SK-N-SH (cell line): ENCODE measurements around the gene GPR32. TPM values are rescaled to one million over a fixed set of nuclear protein-coding genes. Genes with fewer than 3 reads are reported as not detected.

Source experiments
- CTCF ChIA-PET: fragments of 300-600, 350-600 bp; formaldehyde crosslinking; extraction: SDS; loops from one replicate; lab custom pipeline; 2021; lab: Yijun Ruan, JAX
- POLR2A ChIA-PET: fragments of 350-600 bp; sonication (Branson Sonifier 250); formaldehyde crosslinking; extraction: SDS; loops from one replicate; lab custom pipeline; 2020; ENCODE audit warnings: antibody characterized with exemption, inconsistent platforms; lab: Yijun Ruan, JAX
- DNase-seq: peaks from one replicate; pipeline ENCODE4 v3.0.0; 2012
- H2AFZ ChIP-seq: fragments of 200-600 bp; sonication (generic); 2 replicates; pipeline ENCODE4 v1.8.1; 2016; ENCODE audit warnings: antibody characterized with exemption, mild to moderate bottlenecking, low read depth
- H3F3A ChIP-seq: fragments of 200-600 bp; sonication (generic); replicated peaks from 2 replicates; pipeline ENCODE3; 2016; ENCODE audit warnings: antibody characterized with exemption, mild to moderate bottlenecking; ENCODE audit not compliant: insufficient read depth
- H3K27ac ChIP-seq, 2 experiments: fragments of 200-500 bp in 1 of 2; fragments of 200-600 bp in 1 of 2; sonication (Bioruptor generic) in 1 of 2; sonication (generic), shearing (Covaris generic) in 1 of 2; 2 replicates each; pipeline versions ENCODE4 v1.5.1 to v1.6.1; 2014 to 2016; ENCODE audit warnings: low read depth in 2 of 2, inconsistent platforms in 1 of 2, low read length in 1 of 2, mild to moderate bottlenecking in 1 of 2, mixed read lengths in 1 of 2
- H3K27me3 ChIP-seq: fragments of 200-600 bp; sonication (generic), shearing (Covaris generic); 2 replicates; pipeline ENCODE4 v1.6.1; 2016; ENCODE audit warnings: mixed run types; ENCODE audit not compliant: insufficient read depth
- H3K36me3 ChIP-seq, 2 experiments: fragments of 200-500 bp in 1 of 2; fragments of 200-600 bp in 1 of 2; sonication (Bioruptor generic) in 1 of 2; sonication (generic) in 1 of 2; replicated peaks in 1 of 2; 2 replicates each; pipeline versions ENCODE3 to v1.5.1; 2014 to 2016; ENCODE audit warnings: low read length in 1 of 2, mild to moderate bottlenecking in 1 of 2; ENCODE audit not compliant: insufficient read depth in 2 of 2, control insufficient read depth in 1 of 2
- H3K4me1 ChIP-seq, 2 experiments: fragments of 200-500 bp in 1 of 2; fragments of 200-600 bp in 1 of 2; sonication (Bioruptor generic) in 1 of 2; sonication (generic), shearing (Covaris generic) in 1 of 2; 2 replicates each; pipeline versions ENCODE4 v1.5.1 to v1.6.1; 2014 to 2016; ENCODE audit warnings: low read depth in 1 of 2, low read length in 1 of 2, mixed run types in 1 of 2; ENCODE audit not compliant: insufficient read depth in 2 of 2, control insufficient read depth in 1 of 2
- H3K4me2 ChIP-seq: fragments of 200-600 bp; sonication (generic), shearing (Covaris generic); 2 replicates; pipeline ENCODE4 v1.6.1; 2017; ENCODE audit warnings: mixed run types
- H3K4me3 ChIP-seq, 2 experiments: fragments of 200-500 bp in 1 of 2; fragments of 200-600 bp in 1 of 2; sonication (Bioruptor generic) in 1 of 2; sonication (generic), shearing (Covaris generic) in 1 of 2; 2 replicates each; pipeline versions ENCODE4 v1.5.1 to v1.8.1; 2014 to 2016; ENCODE audit warnings: low read depth in 2 of 2, inconsistent platforms in 1 of 2, low read length in 1 of 2, mild to moderate bottlenecking in 1 of 2, mixed read lengths in 1 of 2, moderate library complexity in 1 of 2
- H3K79me2 ChIP-seq: fragments of 200-600 bp; sonication (generic); 2 replicates; pipeline ENCODE4 v1.8.1; 2017; ENCODE audit warnings: mild to moderate bottlenecking; ENCODE audit not compliant: insufficient read depth
- H3K9ac ChIP-seq: fragments of 200-600 bp; sonication (generic); 2 replicates; pipeline ENCODE4 v1.6.1; 2017; ENCODE audit warnings: mixed run types
- H3K9me2 ChIP-seq: fragments of 200-600 bp; sonication (generic); 2 replicates; pipeline ENCODE4 v1.6.1; 2017; ENCODE audit warnings: mixed run types
- H3K9me3 ChIP-seq: fragments of 200-600 bp; sonication (generic); 2 replicates; pipeline ENCODE4 v1.6.1; 2017; ENCODE audit warnings: mixed run types, mild to moderate bottlenecking, moderate library complexity
- H4K20me1 ChIP-seq: fragments of 200-600 bp; sonication (generic); 2 replicates; pipeline ENCODE4 v1.6.1; 2017; ENCODE audit warnings: mild to moderate bottlenecking, mixed run types; ENCODE audit not compliant: insufficient read depth
- CHD2 ChIP-seq: fragments of 150-350 bp; IDR thresholded peaks from 2 replicates; pipeline ENCODE4 v1.6.1; 2018; ENCODE audit warnings: low read length; ENCODE audit not compliant: partially characterized antibody
- ELF1 ChIP-seq: IDR thresholded peaks from 2 replicates; pipeline ENCODE4 v1.4.0; 2012
- EP300 ChIP-seq, 2 experiments: IDR thresholded peaks; 2 replicates each; pipeline versions ENCODE4 v1.4.0 to v1.6.1; 2012; ENCODE audit warnings: borderline replicate concordance in 1 of 2, low read depth in 1 of 2, low read length in 1 of 2
- EZH2phosphoT487 ChIP-seq: fragments of 200-600 bp; sonication (generic); IDR thresholded peaks from 2 replicates; pipeline ENCODE4 v1.6.1; 2017; ENCODE audit warnings: low read depth, mixed run types, mild to moderate bottlenecking, antibody characterized with exemption, moderate library complexity, borderline replicate concordance
- FOSL2 ChIP-seq: IDR thresholded peaks from 2 replicates; pipeline ENCODE4 v1.4.0; 2012; ENCODE audit warnings: low read depth, mild to moderate bottlenecking, moderate library complexity, borderline replicate concordance
- FOXM1 ChIP-seq: IDR thresholded peaks from 2 replicates; pipeline ENCODE4 v1.4.0; 2012; ENCODE audit warnings: low read depth, mild to moderate bottlenecking
- GABPA ChIP-seq: IDR thresholded peaks from 2 replicates; pipeline ENCODE4 v1.4.0; 2012; ENCODE audit warnings: low read depth, mild to moderate bottlenecking
- GATA2 ChIP-seq: sonication (generic); formaldehyde crosslinking; IDR thresholded peaks from 2 replicates; pipeline ENCODE4 v1.5.0; 2020; ENCODE audit warnings: mild to moderate bottlenecking, missing genetic modification reagents
- JUND ChIP-seq: IDR thresholded peaks from 2 replicates; pipeline ENCODE4 v1.4.0; 2012
- MEF2A ChIP-seq: IDR thresholded peaks from 2 replicates; pipeline ENCODE4 v1.4.0; 2012; ENCODE audit warnings: low read depth, borderline replicate concordance
- MXI1 ChIP-seq: IDR thresholded peaks from 2 replicates; pipeline ENCODE4 v1.6.1; 2012; ENCODE audit warnings: mild to moderate bottlenecking, low read depth, low read length, improper control_type of control experiment
- NFIC ChIP-seq: IDR thresholded peaks from 2 replicates; pipeline ENCODE4 v1.4.0; 2012; ENCODE audit warnings: borderline replicate concordance
- RAD21 ChIP-seq: IDR thresholded peaks from 2 replicates; pipeline ENCODE4 v1.6.1; 2012; ENCODE audit warnings: mild to moderate bottlenecking, low read length
- RCOR1 ChIP-seq: fragments of 150-350 bp; IDR thresholded peaks from 2 replicates; pipeline ENCODE4 v1.6.1; 2017; ENCODE audit warnings: antibody characterized with exemption, low read length
- RFX5 ChIP-seq: IDR thresholded peaks from 2 replicates; pipeline ENCODE4 v1.6.1; 2012; ENCODE audit warnings: mild to moderate bottlenecking, improper control_type of control experiment, low read length
- SMC3 ChIP-seq: IDR thresholded peaks from 2 replicates; pipeline ENCODE4 v1.6.1; 2012; ENCODE audit warnings: low read depth, low read length, improper control_type of control experiment
- TAF1 ChIP-seq: IDR thresholded peaks from 2 replicates; pipeline ENCODE4 v1.6.1; 2012; ENCODE audit warnings: low read depth, mild to moderate bottlenecking, low read length, moderate library complexity, borderline replicate concordance
- TCF12 ChIP-seq: IDR thresholded peaks from 2 replicates; pipeline ENCODE4 v1.4.0; 2012
- WGBS: methylation state at CpG from one replicate; pipeline ENCODE4 v1.1.6; 2017; ENCODE audit warnings: low lambda C conversion rate; 5-methylcytosine and 5-hydroxymethylcytosine counted together
- polyA plus RNA-seq, 3 experiments: library from polyadenylated mRNA; depleted of rRNA; stranded (reverse); fragments of >200 nt; gene quantifications; 2 replicates each; pipeline ENCODE4 v1.2.3, GENCODE V29; 2012
- TF ChIP-seq, protein P1 (sequence below): IDR thresholded peaks from 2 replicates; pipeline ENCODE4 v1.4.0; 2012; ENCODE audit warnings: low read depth
- TF ChIP-seq, protein P2 (sequence below): fragments of 200-600 bp; sonication (generic); IDR thresholded peaks from 2 replicates; pipeline ENCODE4 v1.6.1; 2017; ENCODE audit warnings: antibody characterized with exemption, mild to moderate bottlenecking, moderate library complexity
- TF ChIP-seq, protein P3 (sequence below): IDR thresholded peaks from 2 replicates; pipeline ENCODE4; 2012
- TF ChIP-seq, protein P4 (sequence below): IDR thresholded peaks from 2 replicates; pipeline ENCODE4 v1.4.0; 2012; ENCODE audit warnings: low read depth, borderline replicate concordance
- TF ChIP-seq, protein P5 (sequence below): fragments of 150-350 bp; IDR thresholded peaks from 2 replicates; pipeline ENCODE4 v1.6.1; 2017; ENCODE audit warnings: antibody characterized with exemption, low read length, low read depth, borderline replicate concordance

GPR32 gene
- polyA plus RNA-seq, 1 of the 3 experiments (the other 2 are of a cell fraction), result not detected

DNA sequence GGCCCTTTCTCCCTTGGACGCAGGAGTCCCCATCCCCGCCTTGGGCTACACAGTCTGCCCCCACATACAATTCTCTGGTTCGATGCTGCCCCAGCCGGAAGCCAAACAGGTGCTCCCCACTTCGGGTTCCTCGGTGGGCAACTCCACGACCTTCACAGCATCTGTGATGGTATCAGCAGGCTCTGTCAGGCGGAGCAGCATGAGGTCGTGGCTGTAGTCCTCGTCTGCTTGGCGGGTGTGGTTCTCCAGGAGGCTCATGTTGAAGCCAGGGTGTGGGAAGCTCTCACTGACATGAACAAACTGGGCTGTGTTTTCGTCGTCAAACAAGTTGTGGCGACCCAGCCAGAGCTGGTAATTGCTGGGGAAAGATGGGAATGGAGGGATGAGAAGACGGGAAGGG is 49.8 kb downstream of the GPR32 start:
- no peaks in the 10 kb centered on the region for H3K9me3 ChIP-seq
- no peak overlapping the region for H3K4me3 ChIP-seq
- no peak overlapping the region for H3K9ac ChIP-seq
- H3F3A ChIP-seq, result no peaks in the 10 kb centered on the region
- 25% methylated on average over 14 of the region's 15 CpGs for WGBS
- H3K4me2 ChIP-seq, result no peak overlapping the region
- H3K4me1 ChIP-seq, result peaks cover 0 to 5% of the 10 kb centered on the region in 2 experiments; a peak in 1 of 4 replicates
- H3K36me3 ChIP-seq, result no peaks in the 10 kb centered on the region
- no peak for DNase-seq
- H4K20me1 ChIP-seq, result no peaks in the 10 kb centered on the region
- H3K79me2 ChIP-seq, result no peaks in the 10 kb centered on the region
- H3K27ac ChIP-seq, result no peak overlapping the region
- peaks cover 55% of the 10 kb centered on the region for H3K27me3 ChIP-seq
- H3K9me2 ChIP-seq, result no peaks in the 10 kb centered on the region
- CTCF ChIA-PET, result no interaction called here
- TF ChIP-seq TCF12 (no peak), RAD21 (no peak), GABPA (no peak), MEF2A (no peak), RFX5 (no peak), SMC3 (no peak), MXI1 (no peak), RCOR1 (no peak), FOXM1 (no peak), EP300 (IDR thresholded peaks at IDR 0.05; ENCODE audit: borderline replicate concordance in 1 of 2, low read depth in 1 of 2, low read length in 1 of 2) (no peak), ELF1 (no peak), EZH2phosphoT487 (no peak), CHD2 (no peak)
- TF ChIP-seq, protein P1, sequence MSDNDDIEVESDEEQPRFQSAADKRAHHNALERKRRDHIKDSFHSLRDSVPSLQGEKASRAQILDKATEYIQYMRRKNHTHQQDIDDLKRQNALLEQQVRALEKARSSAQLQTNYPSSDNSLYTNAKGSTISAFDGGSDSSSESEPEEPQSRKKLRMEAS, result no peak
- TF ChIP-seq, protein P2, sequence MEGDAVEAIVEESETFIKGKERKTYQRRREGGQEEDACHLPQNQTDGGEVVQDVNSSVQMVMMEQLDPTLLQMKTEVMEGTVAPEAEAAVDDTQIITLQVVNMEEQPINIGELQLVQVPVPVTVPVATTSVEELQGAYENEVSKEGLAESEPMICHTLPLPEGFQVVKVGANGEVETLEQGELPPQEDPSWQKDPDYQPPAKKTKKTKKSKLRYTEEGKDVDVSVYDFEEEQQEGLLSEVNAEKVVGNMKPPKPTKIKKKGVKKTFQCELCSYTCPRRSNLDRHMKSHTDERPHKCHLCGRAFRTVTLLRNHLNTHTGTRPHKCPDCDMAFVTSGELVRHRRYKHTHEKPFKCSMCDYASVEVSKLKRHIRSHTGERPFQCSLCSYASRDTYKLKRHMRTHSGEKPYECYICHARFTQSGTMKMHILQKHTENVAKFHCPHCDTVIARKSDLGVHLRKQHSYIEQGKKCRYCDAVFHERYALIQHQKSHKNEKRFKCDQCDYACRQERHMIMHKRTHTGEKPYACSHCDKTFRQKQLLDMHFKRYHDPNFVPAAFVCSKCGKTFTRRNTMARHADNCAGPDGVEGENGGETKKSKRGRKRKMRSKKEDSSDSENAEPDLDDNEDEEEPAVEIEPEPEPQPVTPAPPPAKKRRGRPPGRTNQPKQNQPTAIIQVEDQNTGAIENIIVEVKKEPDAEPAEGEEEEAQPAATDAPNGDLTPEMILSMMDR, result no peak
- TF ChIP-seq, protein P3, sequence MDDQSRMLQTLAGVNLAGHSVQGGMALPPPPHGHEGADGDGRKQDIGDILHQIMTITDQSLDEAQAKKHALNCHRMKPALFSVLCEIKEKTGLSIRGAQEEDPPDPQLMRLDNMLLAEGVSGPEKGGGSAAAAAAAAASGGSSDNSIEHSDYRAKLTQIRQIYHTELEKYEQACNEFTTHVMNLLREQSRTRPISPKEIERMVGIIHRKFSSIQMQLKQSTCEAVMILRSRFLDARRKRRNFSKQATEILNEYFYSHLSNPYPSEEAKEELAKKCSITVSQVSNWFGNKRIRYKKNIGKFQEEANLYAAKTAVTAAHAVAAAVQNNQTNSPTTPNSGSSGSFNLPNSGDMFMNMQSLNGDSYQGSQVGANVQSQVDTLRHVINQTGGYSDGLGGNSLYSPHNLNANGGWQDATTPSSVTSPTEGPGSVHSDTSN, result no peak
- TF ChIP-seq, all 33 proteins: peak for 0
- H2AFZ ChIP-seq, result no peak overlapping the region
- POLR2A ChIA-PET, result interaction anchor here (1.9 kb wide), 1 partner anchor 16 kb away, joined by 4 read pairs; no protein-coding TSS in a partner anchor

DNA sequence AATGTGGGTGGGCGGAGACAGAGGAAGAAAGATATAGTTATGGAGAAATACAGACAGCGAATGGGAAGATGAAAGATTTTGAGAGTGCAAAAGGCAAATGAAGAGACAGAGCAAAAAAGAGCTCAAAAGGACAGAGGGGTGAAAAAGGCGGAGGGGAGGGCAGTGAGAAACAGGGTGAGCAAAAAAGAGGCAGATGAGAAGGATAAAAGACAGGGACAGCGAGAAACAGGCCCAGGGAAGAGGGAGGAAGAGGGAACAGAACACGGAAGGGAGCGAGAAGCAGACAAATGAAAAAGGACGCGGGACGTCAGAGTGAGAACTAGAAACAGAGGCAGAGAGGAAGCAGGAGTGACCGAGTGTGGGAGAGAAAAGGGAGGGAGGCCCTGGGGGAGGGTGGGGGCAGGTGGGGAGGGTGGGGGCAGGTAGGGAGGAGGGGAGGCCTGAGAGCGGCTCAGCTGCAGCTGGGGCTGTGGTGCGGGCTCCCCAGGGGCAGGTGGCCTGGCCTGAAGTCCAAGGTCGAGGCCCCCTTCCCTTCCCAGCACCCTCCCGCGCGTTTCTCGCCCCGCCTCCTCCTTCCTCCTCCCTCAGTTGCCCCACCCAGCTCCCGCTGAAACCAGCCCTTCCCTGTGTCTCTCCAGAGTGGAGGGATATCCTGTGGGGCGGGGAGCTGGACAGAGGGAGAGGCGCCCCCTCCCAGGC is 50.4 kb downstream of the GPR32 start:
- H3K9ac ChIP-seq, result no peak overlapping the region
- 41% methylated on average over 14 of the region's 21 CpGs for WGBS
- CTCF ChIA-PET, result interaction anchor here (1.4 kb wide), 1 partner anchor 17 kb away, joined by 4 read pairs; no protein-coding TSS in a partner anchor

More for the DNA sequence above, 50.4 kb downstream of the GPR32 start:
- no peak for DNase-seq
- H3K79me2 ChIP-seq, result no peaks in the 10 kb centered on the region
- POLR2A ChIA-PET, result interaction anchor here (1.9 kb wide), 1 partner anchor 17 kb away, joined by 4 read pairs; no protein-coding TSS in a partner anchor
- H3F3A ChIP-seq, result no peaks in the 10 kb centered on the region
- no peaks in the 10 kb centered on the region for H3K9me2 ChIP-seq
- no peak overlapping the region for H2AFZ ChIP-seq
- no peak overlapping the region for H3K27ac ChIP-seq
- H4K20me1 ChIP-seq, result no peaks in the 10 kb centered on the region
- no peaks in the 10 kb centered on the region for H3K9me3 ChIP-seq
- H3K4me3 ChIP-seq, result no peak overlapping the region
- H3K4me2 ChIP-seq, result no peak overlapping the region
- TF ChIP-seq JUND (no peak), RFX5 (no peak), EZH2phosphoT487 (no peak), FOSL2 (no peak), NFIC (no peak), MXI1 (no peak), GATA2 (no peak), TAF1 (no peak)
- TF ChIP-seq, protein P4, sequence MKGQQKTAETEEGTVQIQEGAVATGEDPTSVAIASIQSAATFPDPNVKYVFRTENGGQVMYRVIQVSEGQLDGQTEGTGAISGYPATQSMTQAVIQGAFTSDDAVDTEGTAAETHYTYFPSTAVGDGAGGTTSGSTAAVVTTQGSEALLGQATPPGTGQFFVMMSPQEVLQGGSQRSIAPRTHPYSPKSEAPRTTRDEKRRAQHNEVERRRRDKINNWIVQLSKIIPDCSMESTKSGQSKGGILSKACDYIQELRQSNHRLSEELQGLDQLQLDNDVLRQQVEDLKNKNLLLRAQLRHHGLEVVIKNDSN, result no peak
- TF ChIP-seq, protein P5, sequence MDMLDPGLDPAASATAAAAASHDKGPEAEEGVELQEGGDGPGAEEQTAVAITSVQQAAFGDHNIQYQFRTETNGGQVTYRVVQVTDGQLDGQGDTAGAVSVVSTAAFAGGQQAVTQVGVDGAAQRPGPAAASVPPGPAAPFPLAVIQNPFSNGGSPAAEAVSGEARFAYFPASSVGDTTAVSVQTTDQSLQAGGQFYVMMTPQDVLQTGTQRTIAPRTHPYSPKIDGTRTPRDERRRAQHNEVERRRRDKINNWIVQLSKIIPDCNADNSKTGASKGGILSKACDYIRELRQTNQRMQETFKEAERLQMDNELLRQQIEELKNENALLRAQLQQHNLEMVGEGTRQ, result no peak
- no peaks in the 10 kb centered on the region for H3K36me3 ChIP-seq
- peaks cover 55% of the 10 kb centered on the region for H3K27me3 ChIP-seq
- peaks cover 0 to 5% of the 10 kb centered on the region in 2 experiments; a peak in 1 of 4 replicates for H3K4me1 ChIP-seq
